Dedifferentiated amniotic fluid mesenchymal stem cell (primary cell): Measurements from ENCODE around the gene RTTN.

ENCODE experiments used
- DNase-seq: peaks from one replicate; pipeline ENCODE4 v3.0.0-alpha.2; 2016; ENCODE audit errors: extremely low spot score

Gene RTTN

GRCh38 chr18:70074116-70074515, 131.4 kb downstream of the RTTN start:
- DNase-seq: no peak

- no peak for DNase-seq
Measured at GRCh38 chr18:70073432-70073831, 132.1 kb downstream of the RTTN start.

- no peak for DNase-seq
Measured at GRCh38 chr18:70072678-70073077, 132.8 kb downstream of the RTTN start.

- no peak for DNase-seq
Measured at GRCh38 chr18:70069965-70070364, 135.5 kb downstream of the RTTN start.

GRCh38 chr18:70069382-70069781, 136.1 kb downstream of the RTTN start:
- DNase-seq: no peak

- no peak for DNase-seq
Measured at GRCh38 chr18:70068981-70069380, 136.5 kb downstream of the RTTN start.

- no peak for DNase-seq
Measured at GRCh38 chr18:70059684-70060083, 145.8 kb downstream of the RTTN start.

GRCh38 chr18:70058916-70059315, 146.6 kb downstream of the RTTN start:
- DNase-seq: no peak

GRCh38 chr18:70047931-70048603, 157.4 kb downstream of the RTTN start:
- DNase-seq: peak; percentile 53

GRCh38 chr18:70046796-70047195, 158.7 kb downstream of the RTTN start:
- DNase-seq: no peak

- DNase-seq: no peak
Measured at GRCh38 chr18:70046207-70046606, 159.3 kb downstream of the RTTN start.

GRCh38 chr18:70044632-70045031, 160.9 kb downstream of the RTTN start:
- DNase-seq: peak; percentile 95

GRCh38 chr18:70041459-70042050, 163.9 kb downstream of the RTTN start:
- no peak for DNase-seq

GRCh38 chr18:70039186-70039585, 166.3 kb downstream of the RTTN start:
- DNase-seq: no peak

- DNase-seq: no peak
Measured at GRCh38 chr18:70037431-70038061, 167.9 kb downstream of the RTTN start.

GRCh38 chr18:70036771-70037347, 168.6 kb downstream of the RTTN start:
- no peak for DNase-seq

- no peak for DNase-seq
Measured at GRCh38 chr18:70036168-70036567, 169.3 kb downstream of the RTTN start.

GRCh38 chr18:70031221-70031620, 174.3 kb downstream of the RTTN start:
- DNase-seq: no peak

GRCh38 chr18:70030728-70031127, 174.8 kb downstream of the RTTN start:
- no peak for DNase-seq

- DNase-seq: no peak
Measured at GRCh38 chr18:70029163-70029562, 176.3 kb downstream of the RTTN start.

GRCh38 chr18:70028734-70029133, 176.8 kb downstream of the RTTN start:
- DNase-seq: no peak

GRCh38 chr18:70028084-70028483, 177.4 kb downstream of the RTTN start:
- DNase-seq: no peak

GRCh38 chr18:70025580-70025979, 179.9 kb downstream of the RTTN start:
- no peak for DNase-seq
